AG04449 (cell line): ENCODE data around the gene CSN3.

Experiments
- CTCF ChIA-PET: fragments of 350-600 bp; formaldehyde crosslinking; extraction: SDS; loops from one replicate; lab custom pipeline; 2021; ENCODE audit warnings: antibody characterized with exemption; lab: Yijun Ruan, JAX
- POLR2A ChIA-PET: fragments of 400-600, 350-600 bp; formaldehyde crosslinking; extraction: SDS; loops from one replicate; lab custom pipeline; 2020; ENCODE audit warnings: antibody characterized with exemption, inconsistent platforms; lab: Yijun Ruan, JAX
- DNase-seq: peaks from one replicate; pipeline ENCODE4 v3.0.0-alpha.2; 2010; ENCODE audit warnings: low read depth, low spot score
- H3K4me3 ChIP-seq: 2 replicates; pipeline ENCODE4 v1.5.1; 2011; ENCODE audit warnings: low read depth, mild to moderate bottlenecking, control low read depth, low read length
- CTCF ChIP-seq: IDR thresholded peaks from one replicate; pipeline ENCODE4 v1.5.1; 2011; ENCODE audit warnings: mild to moderate bottlenecking, moderate library complexity, low read length, control low read depth, inconsistent platforms; ENCODE audit not compliant: insufficient read depth; ENCODE audit errors: missing control alignments

CSN3 gene

DNA sequence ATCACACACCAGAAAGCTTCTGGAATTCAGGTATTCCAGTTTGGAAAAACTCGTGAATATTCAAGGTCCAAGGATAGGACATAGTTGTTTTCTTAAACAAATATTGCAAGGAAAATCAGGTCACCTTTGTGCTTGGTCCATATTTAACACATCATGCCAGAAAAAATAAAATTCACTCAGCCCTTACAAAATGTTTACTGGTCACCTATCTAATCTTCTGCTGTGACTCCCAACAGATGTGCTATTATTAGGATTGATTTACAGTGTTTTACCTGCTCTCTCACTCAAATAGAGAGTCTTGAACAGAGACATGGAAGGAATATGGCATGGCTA lies 9.5 kb downstream of the CSN3 start:
- POLR2A ChIA-PET: no interaction called here
- H3K4me3 ChIP-seq: no peak overlapping the region
- no peak for DNase-seq
- CTCF ChIA-PET: no interaction called here
- TF ChIP-seq CTCF: no peak

GRCh38 chr4:70269674-70270073 lies 27.3 kb downstream of the CSN3 start:
- DNase-seq: no peak
- CTCF ChIA-PET: interaction anchor here (1.3 kb wide), 1 partner anchor 289 kb away, joined by 3 read pairs; no protein-coding TSS in a partner anchor
- TF ChIP-seq CTCF: no peak
- H3K4me3 ChIP-seq: no peak overlapping the region
- POLR2A ChIA-PET: no interaction called here

- no peak for TF ChIP-seq CTCF
- H3K4me3 ChIP-seq: no peak overlapping the region
- POLR2A ChIA-PET: no interaction called here
- CTCF ChIA-PET: no interaction called here
- no peak for DNase-seq
Measured at GRCh38 chr4:70277121-70277520, 34.7 kb downstream of the CSN3 start.

DNA sequence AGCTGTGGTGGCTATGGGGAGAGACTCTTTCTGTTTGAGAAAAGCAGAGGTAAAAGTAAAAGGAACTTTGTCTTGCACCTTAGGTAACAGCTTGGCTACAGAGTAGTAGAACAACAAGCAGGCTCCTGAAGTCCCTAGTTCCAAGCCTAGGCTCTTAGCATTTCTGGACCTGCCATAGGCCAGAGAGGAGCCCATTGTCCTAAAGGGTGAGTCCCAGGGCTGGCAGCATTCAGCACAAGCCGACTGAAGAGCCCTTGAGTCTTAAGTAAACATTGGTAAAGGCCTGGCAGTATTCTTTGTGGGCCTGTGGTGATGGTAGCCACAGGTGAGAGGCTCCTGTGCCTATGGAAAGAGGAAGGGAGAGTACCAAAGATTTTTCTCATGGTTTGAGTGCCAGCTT lies 38.2 kb downstream of the CSN3 start:
- no peak for TF ChIP-seq CTCF
- no peak for DNase-seq
- POLR2A ChIA-PET: no interaction called here
- CTCF ChIA-PET: no interaction called here
- H3K4me3 ChIP-seq: no peak overlapping the region

DNA sequence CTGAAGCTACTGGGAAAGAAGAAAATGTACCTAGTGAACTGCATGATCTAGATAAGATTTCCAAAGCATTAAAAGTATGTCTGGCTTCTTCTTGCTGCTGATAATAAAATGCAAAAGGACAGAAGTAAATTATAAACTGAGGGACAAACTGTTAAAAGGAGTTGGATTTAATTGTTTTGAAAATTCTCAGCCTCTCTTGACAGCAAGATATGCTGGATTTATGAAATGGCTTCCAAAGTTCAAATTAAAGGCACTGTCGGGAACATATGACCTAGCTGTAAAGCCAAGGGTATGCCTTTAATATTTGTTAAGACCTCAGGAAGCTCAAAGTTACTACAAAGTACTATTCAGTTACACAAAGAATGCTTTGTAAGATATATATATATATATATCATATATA lies 46.3 kb downstream of the CSN3 start:
- CTCF ChIA-PET: no interaction called here
- H3K4me3 ChIP-seq: no peak overlapping the region
- DNase-seq: no peak
- TF ChIP-seq CTCF: no peak
- POLR2A ChIA-PET: no interaction called here

GRCh38 chr4:70291341-70291740 lies 48.9 kb downstream of the CSN3 start:
- ChIA-PET CTCF (no interaction called here), POLR2A (no interaction called here)
- TF ChIP-seq CTCF: no peak
- no peak for DNase-seq
- no peak overlapping the region for H3K4me3 ChIP-seq

- ChIA-PET POLR2A (no interaction called here), CTCF (no interaction called here)
- no peak for DNase-seq
- TF ChIP-seq CTCF: no peak
- no peak overlapping the region for H3K4me3 ChIP-seq
Measured at GRCh38 chr4:70297576-70297975, 55.2 kb downstream of the CSN3 start.
